Fibroblast of lung (primary cell): ENCODE results near the gene KRT76. TPM values are rescaled to one million over a fixed set of nuclear protein-coding genes. Genes with fewer than 3 reads are reported as not detected.

Experiments used
- DNase-seq, 2 donors: peaks; one replicate each; pipeline versions ENCODE4 v3.0.0 to v3.0.0-alpha.2; 2010; ENCODE audit warnings: low read depth in 2 of 2
- H2AFZ ChIP-seq: 2 replicates; pipeline ENCODE4 v1.5.1; 2012; ENCODE audit warnings: low read length, control low read depth, inconsistent platforms
- H3K27ac ChIP-seq: 2 replicates; pipeline ENCODE4 v1.5.1; 2011; ENCODE audit warnings: low read length, control low read depth; ENCODE audit not compliant: insufficient read depth
- H3K27me3 ChIP-seq: 2 replicates; pipeline ENCODE4 v1.5.1; 2011; ENCODE audit warnings: mild to moderate bottlenecking, low read length; ENCODE audit not compliant: control insufficient read depth, insufficient read depth
- H3K36me3 ChIP-seq: 2 replicates; pipeline ENCODE4 v1.5.1; 2011; ENCODE audit warnings: low read length; ENCODE audit not compliant: control insufficient read depth, insufficient read depth
- H3K4me1 ChIP-seq: 2 replicates; pipeline ENCODE4 v1.5.1; 2011; ENCODE audit warnings: low read length; ENCODE audit not compliant: control insufficient read depth, insufficient read depth; ENCODE audit errors: extremely low read depth
- H3K4me2 ChIP-seq: 2 replicates; pipeline ENCODE4 v1.5.1; 2011; ENCODE audit warnings: low read length, control low read depth; ENCODE audit not compliant: insufficient read depth; ENCODE audit errors: extremely low read depth
- H3K4me3 ChIP-seq, 4 experiments: fragments of 200-600 bp in 1 of 4; sonication (generic) in 1 of 4; replicated peaks in 1 of 4; 2 replicates each; pipeline ENCODE4 v1.5.1; 2011 to 2016; ENCODE audit warnings: low read length in 4 of 4, low read depth in 3 of 4, mild to moderate bottlenecking in 3 of 4, control low read depth in 2 of 4, inconsistent platforms in 1 of 4, mixed read lengths in 1 of 4; ENCODE audit not compliant: insufficient read depth in 1 of 4; ENCODE audit errors: control extremely low read depth in 1 of 4
- H3K79me2 ChIP-seq: 2 replicates; pipeline ENCODE4 v1.5.1; 2012; ENCODE audit warnings: mild to moderate bottlenecking, low read length, inconsistent platforms; ENCODE audit not compliant: control insufficient read depth, insufficient read depth
- H3K9ac ChIP-seq: 2 replicates; pipeline ENCODE4 v1.5.1; 2011; ENCODE audit warnings: mild to moderate bottlenecking, low read length, control low read depth; ENCODE audit not compliant: insufficient read depth
- H3K9me3 ChIP-seq: 2 replicates; pipeline ENCODE4 v1.5.1; 2012; ENCODE audit warnings: low read depth, low read length; ENCODE audit not compliant: control insufficient read depth, insufficient read depth
- H4K20me1 ChIP-seq: 2 replicates; pipeline ENCODE4 v1.5.1; 2011; ENCODE audit warnings: low read length; ENCODE audit not compliant: control insufficient read depth, insufficient read depth; ENCODE audit errors: extremely low read depth
- CTCF ChIP-seq, 2 donors: IDR thresholded peaks in 1 of 2; conservative IDR thresholded peaks in 1 of 2; 1 replicate in 1 of 2; 2 replicates in 1 of 2; pipeline ENCODE4 v1.5.1; 2011 to 2012; ENCODE audit warnings: low read length in 2 of 2, control low read depth in 1 of 2, inconsistent platforms in 1 of 2, low read depth in 1 of 2, mild to moderate bottlenecking in 1 of 2
- EZH2 ChIP-seq: IDR thresholded peaks from 2 replicates; pipeline ENCODE4 v1.5.1; 2012; ENCODE audit warnings: low read length, control low read depth, mild to moderate bottlenecking; ENCODE audit errors: missing control alignments
- polyA plus RNA-seq, 2 donors: library from polyadenylated mRNA; depleted of rRNA in 1 of 2; stranded (reverse) in 1 of 2; unstranded in 1 of 2; fragments of >200 nt; gene quantifications; 2 replicates each; pipeline ENCODE4 v1.2.1, GENCODE V29; 2011 to 2012; ENCODE audit warnings: missing spikeins in 1 of 2
- total RNA-seq: library from RNA; depleted of rRNA; stranded (reverse); fragments of >200 nt; gene quantifications from 2 replicates; pipeline ENCODE4 v1.2.1, GENCODE V29; 2014

The KRT76 gene
- total and polyA plus RNA-seq, 2 donors (not counting 1 experiment from before 2014, with no cell fraction given), result not detected

GRCh38 chr12:52766351-52767019 lies 10.7 kb downstream of the KRT76 start:
- no peak for TF ChIP-seq EZH2
- no peak for TF ChIP-seq CTCF (conservative IDR thresholded peaks at IDR 0.05 in 1 of 2, IDR thresholded peaks at IDR 0.05 in 1 of 2; ENCODE audit: low read depth in 1 of 2, low read length in 2 of 2)
- Histone ChIP-seq H3K36me3 (no peaks in the 10 kb centered on the region), H4K20me1 (no peaks in the 10 kb centered on the region), H2AFZ (no peak overlapping the region), H3K27me3 (peaks cover 3% of the 10 kb centered on the region), H3K4me1 (no peaks in the 10 kb centered on the region), H3K9me3 (no peaks in the 10 kb centered on the region), H3K4me2 (no peak overlapping the region), H3K4me3 (no peak overlapping the region), H3K27ac (no peak overlapping the region), H3K9ac (no peak overlapping the region), H3K79me2 (no peaks in the 10 kb centered on the region)
- DNase-seq, result no peak

GRCh38 chr12:52765702-52766101 lies 11.4 kb downstream of the KRT76 start:
- H3K4me1 ChIP-seq, result no peaks in the 10 kb centered on the region
- no peak overlapping the region for H3K4me2 ChIP-seq
- H3K79me2 ChIP-seq, result no peaks in the 10 kb centered on the region
- H3K4me3 ChIP-seq, result no peak overlapping the region
- no peaks in the 10 kb centered on the region for H3K36me3 ChIP-seq
- no peak for DNase-seq
- TF ChIP-seq CTCF (conservative IDR thresholded peaks at IDR 0.05 in 1 of 2, IDR thresholded peaks at IDR 0.05 in 1 of 2; ENCODE audit: low read depth in 1 of 2, low read length in 2 of 2) (no peak), EZH2 (no peak)
- H3K27ac ChIP-seq, result no peak overlapping the region
- H2AFZ ChIP-seq, result no peak overlapping the region
- H3K27me3 ChIP-seq, result peaks cover 3% of the 10 kb centered on the region
- H4K20me1 ChIP-seq, result no peaks in the 10 kb centered on the region
- no peak overlapping the region for H3K9ac ChIP-seq
- H3K9me3 ChIP-seq, result no peaks in the 10 kb centered on the region

- Histone ChIP-seq H3K4me1 (no peaks in the 10 kb centered on the region), H2AFZ (no peak overlapping the region), H3K27me3 (peaks cover 3% of the 10 kb centered on the region), H3K9me3 (no peaks in the 10 kb centered on the region), H3K4me3 (no peak overlapping the region), H4K20me1 (no peaks in the 10 kb centered on the region), H3K79me2 (no peaks in the 10 kb centered on the region), H3K9ac (no peak overlapping the region), H3K4me2 (no peak overlapping the region), H3K27ac (no peak overlapping the region), H3K36me3 (no peaks in the 10 kb centered on the region)
- TF ChIP-seq EZH2 (no peak), CTCF (conservative IDR thresholded peaks at IDR 0.05 in 1 of 2, IDR thresholded peaks at IDR 0.05 in 1 of 2; ENCODE audit: low read depth in 1 of 2, low read length in 2 of 2) (no peak)
- no peak for DNase-seq
Measured at GRCh38 chr12:52763991-52764390, 13.2 kb downstream of the KRT76 start.
